Endothelial cell of umbilical vein (primary cell): ENCODE results near the gene TSPAN9. TPM values are rescaled to one million over a fixed set of nuclear protein-coding genes. Genes with fewer than 3 reads are reported as not detected.

Experiments
- BruUV-seq: library from RNA; stranded (reverse); fragments of 400-500 nt; replicated peaks from 2 replicates; lab custom pipeline; 2021; lab: Mats Ljungman, UMichigan
- CTCF ChIA-PET: fragments of 300-600, 350-600 bp; sonication (Branson Sonifier 250); formaldehyde crosslinking; loops from one replicate; lab custom pipeline; 2021; ENCODE audit warnings: antibody characterized with exemption, inconsistent platforms; lab: Charles Lee
- POLR2A ChIA-PET: fragments of 300-600, 350-600 bp; sonication (Branson Sonifier 250); formaldehyde crosslinking; loops from one replicate; lab custom pipeline; 2021; ENCODE audit warnings: antibody characterized with exemption, inconsistent platforms; lab: Charles Lee
- DNase-seq: peaks from one replicate; pipeline ENCODE4 v3.0.0-alpha.2; 2011; ENCODE audit warnings: low read depth, low spot score
- FAIRE-seq: peaks from 2 replicates; lab custom pipeline; 2011; peaks lifted over from hg19 to GRCh38; lab: Jason Lieb, UNC
- H2AFZ ChIP-seq: 2 replicates; pipeline ENCODE4 v1.6.0; 2012; ENCODE audit warnings: low read depth, low read length, control low read depth, inconsistent platforms
- H3K27ac ChIP-seq: 2 replicates; pipeline ENCODE4 v1.5.1; 2011; ENCODE audit warnings: low read depth, mild to moderate bottlenecking, control low read depth, low read length, moderate library complexity; ENCODE audit not compliant: insufficient read depth
- H3K27me3 ChIP-seq, 2 experiments: 2 replicates each; pipeline versions ENCODE4 v1.6.0 to v1.6.1; 2011; ENCODE audit warnings: low read length in 2 of 2, mixed read lengths in 1 of 2; ENCODE audit not compliant: control insufficient read depth in 2 of 2, insufficient read depth in 2 of 2
- H3K36me3 ChIP-seq, 2 experiments: 2 replicates in 1 of 2; 3 replicates in 1 of 2; pipeline ENCODE4 v1.5.1; 2011; ENCODE audit warnings: low read length in 2 of 2, mild to moderate bottlenecking in 1 of 2, moderate library complexity in 1 of 2; ENCODE audit not compliant: control insufficient read depth in 2 of 2, insufficient read depth in 2 of 2; ENCODE audit errors: extremely low read depth in 1 of 2
- H3K4me1 ChIP-seq: 3 replicates; pipeline ENCODE4 v1.5.1; 2011; ENCODE audit warnings: mild to moderate bottlenecking, low read length; ENCODE audit not compliant: control insufficient read depth, insufficient read depth; ENCODE audit errors: extremely low read depth
- H3K4me2 ChIP-seq: 2 replicates; pipeline ENCODE4 v1.6.1; 2011; ENCODE audit warnings: low read length, control low read depth, mixed read lengths; ENCODE audit not compliant: insufficient read depth
- H3K4me3 ChIP-seq, 3 experiments: fragments of 200-600 bp in 1 of 3; sonication (generic), shearing (Covaris generic) in 1 of 3; replicated peaks in 1 of 3; 2 replicates each; pipeline ENCODE4 v1.5.1; 2011 to 2016; ENCODE audit warnings: control low read depth in 3 of 3, low read length in 3 of 3, mild to moderate bottlenecking in 2 of 3, inconsistent platforms in 1 of 3, low read depth in 1 of 3, moderate library complexity in 1 of 3; ENCODE audit not compliant: insufficient read depth in 1 of 3
- H3K79me2 ChIP-seq: 2 replicates; pipeline ENCODE4 v1.6.0; 2012; ENCODE audit warnings: low read length, inconsistent platforms; ENCODE audit not compliant: control insufficient read depth, insufficient read depth
- H3K9ac ChIP-seq: replicated peaks from 2 replicates; pipeline ENCODE3; 2011; ENCODE audit warnings: low read length, control low read depth; ENCODE audit not compliant: insufficient read depth; ENCODE audit errors: extremely low read depth
- H3K9me1 ChIP-seq: replicated peaks from 3 replicates; pipeline ENCODE4 v1.6.0; 2011; ENCODE audit warnings: mild to moderate bottlenecking, low read length; ENCODE audit not compliant: control insufficient read depth, insufficient read depth; ENCODE audit errors: extremely low read depth
- H3K9me3 ChIP-seq: replicated peaks from 2 replicates; pipeline ENCODE4 v1.5.1; 2012; ENCODE audit warnings: low read length, inconsistent platforms; ENCODE audit not compliant: control insufficient read depth, insufficient read depth
- H4K20me1 ChIP-seq: replicated peaks from 2 replicates; pipeline ENCODE3; 2011; ENCODE audit warnings: mild to moderate bottlenecking, low read length; ENCODE audit not compliant: control insufficient read depth, insufficient read depth; ENCODE audit errors: extremely low read depth
- CTCF ChIP-seq, 2 donors: IDR thresholded peaks; 1 replicate in 1 of 2; 2 replicates in 1 of 2; pipeline ENCODE4 v1.5.1; 2011; ENCODE audit warnings: low read length in 2 of 2, mild to moderate bottlenecking in 2 of 2, moderate library complexity in 2 of 2, control low read depth in 1 of 2, inconsistent platforms in 1 of 2, low read depth in 1 of 2; ENCODE audit not compliant: insufficient read depth in 1 of 2; ENCODE audit errors: extremely low read depth in 1 of 2
- EZH2 ChIP-seq: IDR thresholded peaks from 2 replicates; pipeline ENCODE4 v1.6.1; 2012; ENCODE audit warnings: borderline replicate concordance, low read depth, mild to moderate bottlenecking, moderate library complexity, low read length, inconsistent platforms; ENCODE audit not compliant: severe bottlenecking
- FOS ChIP-seq: IDR thresholded peaks from 2 replicates; pipeline ENCODE4 v1.6.1; 2011; ENCODE audit warnings: mild to moderate bottlenecking, low read length, moderate library complexity, borderline replicate concordance; ENCODE audit not compliant: insufficient read depth
- GATA2 ChIP-seq: IDR thresholded peaks from 2 replicates; pipeline ENCODE4 v1.7.0; 2011; ENCODE audit warnings: low read depth, mild to moderate bottlenecking, moderate library complexity, mixed read lengths, low read length; ENCODE audit not compliant: insufficient read length, insufficient read depth
- JUN ChIP-seq: IDR thresholded peaks from 2 replicates; pipeline ENCODE4 v1.6.1; 2011; ENCODE audit warnings: borderline replicate concordance, low read depth; ENCODE audit not compliant: insufficient read length, insufficient read depth
- MAX ChIP-seq: IDR thresholded peaks from 2 replicates; pipeline ENCODE4 v1.6.1; 2011; ENCODE audit not compliant: insufficient read depth, insufficient read length
- MYC ChIP-seq: IDR thresholded peaks from one replicate; pipeline ENCODE4 v1.6.1; 2011; ENCODE audit warnings: mild to moderate bottlenecking, low read depth, low read length
- POLR2A ChIP-seq: IDR thresholded peaks from 2 replicates; pipeline ENCODE4 v1.6.1; 2012; ENCODE audit warnings: low read depth, mild to moderate bottlenecking, control low read depth, low read length
- POLR2AphosphoS5 ChIP-seq: IDR thresholded peaks from 2 replicates; pipeline ENCODE4 v1.6.1; 2012; ENCODE audit warnings: low read depth, mild to moderate bottlenecking, control low read depth, low read length, moderate library complexity; ENCODE audit not compliant: insufficient read depth
- dilution Hi-C: fragments of 300-500 bp; cut with MboI; formaldehyde crosslinking; loops from one replicate; pipeline ENCODE4 v1.15.0; 2019; ENCODE audit warnings: low sequenced_read_pairs; ENCODE audit not compliant: extremely low pct_ligation_motif_present
- intact Hi-C: fragments of 100-400 bp; cut with micrococcal nuclease; formaldehyde crosslinking; loops from one replicate; pipeline ENCODE4 v1.10.0; 2022
- polyA plus RNA-seq, 4 experiments: library from polyadenylated mRNA; depleted of rRNA in 3 of 4; stranded (reverse) in 3 of 4; unstranded in 1 of 4; fragments of >200 nt; gene quantifications; 2 replicates each; pipeline versions ENCODE4 v1.2.1 to v1.2.3, GENCODE V29; 2011 to 2012; ENCODE audit warnings: missing spikeins in 1 of 4
- total RNA-seq: library from RNA; stranded (reverse); gene quantifications from 2 replicates; pipeline ENCODE4 v1.2.3, GENCODE V29; 2021

TSPAN9 gene
- total and polyA plus RNA-seq, 2 donors (not counting 3 experiments of a cell fraction or from before 2014, with no cell fraction given): 43.3 to 66.8 TPM

GRCh38 chr12:3279832-3280231 is 202.7 kb downstream of the TSPAN9 start:
- H3K9me3 ChIP-seq: no peaks in the 10 kb centered on the region
- intact Hi-C loops: loop anchor here (5.0 kb wide), 2 partner anchors 63 to 128 kb away; no protein-coding TSS in a partner anchor
- no peak overlapping the region for H3K4me3 ChIP-seq
- no peak overlapping the region for H3K9ac ChIP-seq
- H3K79me2 ChIP-seq: no peaks in the 10 kb centered on the region
- no peaks in the 10 kb centered on the region for H4K20me1 ChIP-seq
- dilution Hi-C loops: loop anchor here (5.0 to 10.0 kb wide), 2 partner anchors 148 to 205 kb away; partner anchors contain the start of gene TSPAN9
- peaks cover 0 to 12% of the 10 kb centered on the region in 2 experiments for H3K36me3 ChIP-seq
- FAIRE-seq (no peak), DNase-seq (no peak)
- no peaks in the 10 kb centered on the region for H3K27me3 ChIP-seq
- ChIA-PET CTCF (interaction anchor here (0.7 to 8.0 kb wide), 6 partner anchors 20 to 524 kb away, joined by 3 to 222 read pairs (median 6); no protein-coding TSS in a partner anchor), POLR2A (no interaction called here)
- H3K27ac ChIP-seq: no peak overlapping the region
- H3K9me1 ChIP-seq: no peaks in the 10 kb centered on the region
- TF ChIP-seq GATA2 (no peak), POLR2AphosphoS5 (no peak), POLR2A (no peak), EZH2 (no peak), JUN (no peak), MAX (no peak), CTCF (IDR thresholded peaks at IDR 0.05; ENCODE audit: extremely low read depth in 1 of 2, insufficient read depth in 1 of 2, low read depth in 1 of 2, low read length in 2 of 2) (no peak), FOS (no peak), MYC (no peak)
- BruUV-seq: no TSS peak
- H2AFZ ChIP-seq: no peak overlapping the region
- no peaks in the 10 kb centered on the region for H3K4me1 ChIP-seq
- H3K4me2 ChIP-seq: no peak overlapping the region
